Measurements from ENCODE around the gene NFILZ. TPM values are rescaled to one million over a fixed set of nuclear protein-coding genes. Genes with fewer than 3 reads are reported as not detected.

Gene NFILZ
- total RNA-seq, 1 experiment from 2014 or later: not detected

- DNase-seq (ENCODE audit: low spot score): no peak
Observed at GRCh38 chr19:8641221-8641907, 10.9 kb downstream of the NFILZ start.

- peak; percentile 23 for DNase-seq (ENCODE audit: low spot score)
Observed at GRCh38 chr19:8641908-8642547, 11.6 kb downstream of the NFILZ start.

DNA sequence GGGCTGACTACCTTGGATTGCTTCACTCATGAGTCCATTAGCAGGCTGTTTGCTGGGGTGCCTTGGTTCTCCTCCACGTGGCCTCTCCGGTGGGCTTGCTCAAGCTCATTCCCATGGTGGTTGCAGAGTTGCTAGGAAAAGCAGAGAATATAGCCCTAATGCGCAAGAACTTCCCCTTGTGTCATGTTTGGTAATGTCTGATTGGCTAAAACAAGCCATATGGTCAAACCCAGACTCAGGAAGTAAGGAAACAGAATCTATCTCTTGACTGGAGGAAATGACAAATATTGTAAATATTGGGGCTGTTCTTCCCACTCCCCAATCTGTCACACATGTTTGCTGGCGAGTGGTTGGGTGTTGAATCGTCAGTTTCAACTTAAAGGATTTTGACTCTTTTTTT is 12.1 kb downstream of the NFILZ start:
- no peak for DNase-seq (ENCODE audit: low spot score)

DNA sequence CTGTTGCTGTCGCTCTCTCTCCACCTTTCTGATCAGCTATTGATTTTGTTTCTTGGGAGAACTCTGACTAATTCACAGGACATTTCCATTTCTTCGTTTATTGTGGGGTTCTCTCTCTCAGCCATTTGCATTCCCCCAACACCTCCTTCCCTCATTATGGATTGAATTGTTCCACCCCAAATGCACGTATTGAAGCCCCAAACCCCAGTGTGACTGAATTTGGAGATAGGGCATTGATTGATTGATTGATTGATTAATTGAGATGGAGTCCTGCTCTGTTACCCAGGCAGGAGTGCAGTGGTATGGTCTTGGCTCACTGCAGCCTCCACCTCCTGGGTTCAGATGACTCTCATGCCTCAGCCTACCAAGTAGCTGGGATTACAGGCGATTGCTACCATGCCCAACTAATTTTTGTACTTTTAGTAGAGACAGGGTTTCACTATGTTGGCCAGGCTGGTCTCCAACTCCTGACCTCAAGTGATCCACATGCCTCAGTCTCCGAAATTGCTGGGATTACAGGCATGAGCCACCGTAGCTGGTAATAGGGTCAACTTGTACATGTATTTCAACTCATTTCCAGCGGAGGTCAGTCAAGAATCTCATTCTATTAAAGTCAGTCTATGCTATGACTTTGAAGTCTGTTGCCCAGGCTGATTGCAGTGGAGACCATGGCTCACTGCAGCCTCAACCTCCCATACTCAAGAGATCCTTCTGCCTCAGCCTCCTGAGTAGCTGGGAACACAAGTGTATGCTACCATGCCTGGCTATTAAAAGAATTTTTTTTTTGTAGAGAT is 13.6 kb downstream of the NFILZ start:
- DNase-seq (ENCODE audit: low spot score): no peak

DNA sequence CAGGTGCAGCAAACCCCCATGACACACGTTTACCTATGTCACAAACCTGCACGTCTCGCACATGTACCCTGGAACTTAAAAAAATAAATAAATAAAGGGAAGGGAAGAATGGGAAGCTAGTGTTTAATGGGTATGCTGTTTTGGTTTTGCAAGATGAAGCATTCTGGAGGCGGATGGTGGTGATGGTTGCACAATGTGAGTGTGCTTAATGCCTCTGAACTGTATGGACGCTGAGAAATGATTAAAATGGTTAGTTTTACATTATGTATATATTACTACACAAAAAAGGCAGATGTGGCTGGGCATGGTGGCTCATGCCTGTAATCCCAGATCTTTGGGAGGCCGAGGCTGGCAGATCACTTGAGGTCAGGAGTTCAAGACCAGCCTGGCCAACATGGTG is 17.8 kb downstream of the NFILZ start:
- no peak for DNase-seq (ENCODE audit: low spot score)

DNA sequence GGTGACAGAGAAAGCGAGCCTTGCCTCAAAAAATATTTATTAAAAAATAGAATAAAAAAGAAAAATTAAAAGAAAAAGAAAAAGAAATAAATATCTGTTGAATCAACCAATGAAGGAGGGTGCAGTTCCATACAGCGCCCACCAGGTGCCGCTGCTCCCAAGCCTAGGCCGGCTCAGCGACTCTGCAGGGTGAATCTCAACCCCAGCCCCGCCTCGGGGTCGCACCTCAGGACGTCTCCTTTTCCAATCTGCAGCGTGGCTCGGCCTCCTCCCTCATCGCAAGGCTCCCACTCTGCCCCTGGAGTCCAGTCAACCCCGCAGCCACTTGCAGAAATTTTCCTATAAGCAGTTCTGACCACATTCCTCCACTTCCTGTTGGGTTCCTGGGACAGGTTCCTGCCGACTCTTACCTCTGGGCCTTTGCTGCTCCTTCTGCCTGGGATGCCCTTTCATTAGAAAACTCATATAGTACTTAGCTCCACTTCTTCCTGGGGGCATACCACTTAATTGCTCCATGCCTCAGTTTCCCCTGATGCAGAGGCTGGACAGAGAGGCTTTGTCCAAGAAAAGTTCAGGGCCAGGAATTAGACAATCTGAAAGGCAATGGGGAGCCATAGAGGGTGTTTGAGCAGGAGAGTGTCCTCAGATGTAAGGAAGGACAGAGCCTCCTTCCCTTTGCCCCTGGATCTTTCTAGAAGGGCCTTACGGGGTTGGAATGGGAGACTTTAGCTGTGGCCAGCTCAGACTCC is 24.3 kb downstream of the NFILZ start:
- DNase-seq (ENCODE audit: low spot score): peak; percentile 25

DNA sequence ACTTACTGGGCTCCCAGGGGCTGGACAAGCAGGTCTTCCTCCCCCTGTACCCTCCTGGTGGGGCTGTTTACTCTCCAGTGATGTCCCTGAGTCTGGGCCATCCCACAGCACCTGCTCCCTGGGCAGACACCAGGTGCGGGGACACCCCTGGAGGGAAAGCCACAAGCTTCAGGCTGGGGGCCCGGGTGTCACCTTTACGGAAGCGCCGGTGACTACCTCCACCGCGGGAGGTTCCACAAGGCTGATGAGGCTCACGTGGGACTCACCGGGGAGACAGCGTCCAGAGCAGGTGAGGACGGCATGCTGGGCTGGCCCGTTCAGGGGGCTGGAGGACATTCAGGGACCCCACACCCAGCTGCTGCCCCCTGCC is 24.9 kb downstream of the NFILZ start:
- no peak for DNase-seq (ENCODE audit: low spot score)

GRCh38 chr19:8657869-8658268 is 27.4 kb downstream of the NFILZ start:
- DNase-seq (ENCODE audit: low spot score): no peak

DNA sequence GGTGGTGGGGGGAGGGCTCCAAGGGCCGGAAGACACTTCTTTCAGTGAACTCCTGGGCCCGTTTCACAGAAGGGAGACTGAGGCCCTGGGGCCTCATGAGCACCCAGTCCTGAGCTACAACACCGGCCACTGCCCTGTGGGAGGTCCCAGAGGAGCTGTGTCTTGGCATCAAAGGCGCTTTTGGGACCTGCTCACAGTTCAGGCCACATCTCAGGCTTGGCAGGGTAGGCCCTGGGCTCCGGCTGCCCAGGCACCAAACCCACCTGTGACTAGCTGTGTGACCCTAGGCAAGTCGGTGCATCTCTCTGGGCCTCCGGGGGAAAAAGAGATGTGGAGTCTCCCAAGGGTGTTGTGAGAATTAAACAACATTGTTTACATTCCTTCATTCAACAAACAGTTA is 29.5 kb downstream of the NFILZ start:
- no peak for DNase-seq (ENCODE audit: low spot score)

- DNase-seq (ENCODE audit: low spot score): no peak
Observed at GRCh38 chr19:8662263-8662662, 31.8 kb downstream of the NFILZ start.

- DNase-seq (ENCODE audit: low spot score): no peak
Observed at GRCh38 chr19:8663920-8664670, 33.7 kb downstream of the NFILZ start.

- DNase-seq (ENCODE audit: low spot score): no peak
Observed at GRCh38 chr19:8664671-8665057, 34.2 kb downstream of the NFILZ start.

- no peak for DNase-seq (ENCODE audit: low spot score)
Observed at GRCh38 chr19:8665468-8666213, 35.2 kb downstream of the NFILZ start.

DNA sequence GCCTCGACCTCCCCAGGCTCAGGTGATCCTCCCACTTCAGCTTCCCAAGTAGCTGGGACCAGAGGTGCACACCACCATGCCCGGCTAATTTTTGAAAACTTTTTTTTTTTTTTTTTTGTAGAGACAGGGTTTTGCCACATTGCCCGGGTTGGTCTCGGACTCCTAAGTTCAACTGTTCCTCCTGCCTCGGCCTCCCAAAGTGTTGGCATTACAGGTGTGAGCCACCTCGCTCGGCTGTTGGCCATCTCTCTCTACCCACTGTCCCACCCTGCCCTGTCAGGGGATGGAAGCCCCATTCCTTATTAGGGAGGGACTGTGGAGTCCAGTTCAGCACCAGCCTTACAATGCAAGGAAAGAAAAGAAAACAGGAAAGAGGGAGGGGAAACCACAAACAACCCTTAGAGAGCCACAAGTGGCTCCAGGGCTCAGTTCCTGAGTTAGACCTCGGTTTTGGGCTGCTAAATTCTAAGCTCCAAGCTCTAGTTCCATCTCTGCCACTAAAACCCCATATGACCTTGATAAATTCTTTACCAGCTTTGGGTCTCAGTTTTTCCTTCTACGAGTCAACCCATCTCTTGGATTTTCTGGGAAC is 36.5 kb downstream of the NFILZ start:
- no peak for DNase-seq (ENCODE audit: low spot score)

DNA sequence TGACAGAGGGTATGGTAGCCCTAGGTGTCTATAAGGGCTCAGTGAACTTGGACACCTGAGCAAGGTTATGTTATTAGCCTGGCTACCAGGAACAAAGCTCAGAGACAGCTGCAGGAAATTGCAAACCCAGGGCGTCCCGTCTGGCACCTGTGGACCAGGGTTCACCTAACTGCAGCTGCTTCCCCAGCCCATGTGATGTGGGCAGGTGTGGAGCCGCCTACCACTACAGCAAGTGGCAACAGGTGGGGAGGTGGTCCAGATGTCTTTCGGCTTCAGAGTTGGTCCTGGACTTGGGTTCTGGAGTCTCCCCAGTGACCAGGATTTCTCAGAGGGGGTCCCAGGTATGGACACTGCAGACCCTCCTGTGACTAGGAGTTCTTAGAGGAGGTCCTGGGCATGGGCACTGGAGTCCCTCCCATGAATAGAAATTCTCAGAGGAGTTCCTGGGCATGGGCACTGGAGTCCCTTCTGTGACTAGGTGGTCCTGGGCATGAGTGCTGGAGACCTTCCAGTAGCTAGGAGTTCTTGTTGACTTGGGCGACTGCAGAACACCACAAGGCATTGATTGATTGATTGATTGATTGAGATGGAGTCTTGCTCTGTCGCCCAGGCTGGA is 43.0 kb downstream of the NFILZ start:
- no peak for DNase-seq (ENCODE audit: low spot score)

DNA sequence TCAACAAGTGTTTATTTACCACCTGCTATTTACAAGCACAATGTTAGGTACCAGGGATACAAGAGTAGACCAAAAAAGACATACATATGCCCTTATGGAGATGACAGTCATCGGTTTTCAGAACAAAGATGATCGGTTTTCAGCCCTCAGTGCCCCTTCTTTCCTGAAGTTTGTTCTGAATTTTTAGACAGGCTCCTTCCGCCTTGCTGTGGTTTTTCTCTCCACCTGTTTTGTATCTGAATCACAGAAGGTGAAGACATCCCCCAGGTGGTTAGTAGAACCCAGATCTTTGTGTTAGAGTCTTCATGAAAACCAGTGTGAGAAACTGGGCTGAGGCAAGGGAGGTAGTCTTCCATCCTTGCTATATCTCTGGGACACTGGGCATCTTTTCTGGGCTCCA is 44.6 kb downstream of the NFILZ start:
- no peak for DNase-seq (ENCODE audit: low spot score)

DNA sequence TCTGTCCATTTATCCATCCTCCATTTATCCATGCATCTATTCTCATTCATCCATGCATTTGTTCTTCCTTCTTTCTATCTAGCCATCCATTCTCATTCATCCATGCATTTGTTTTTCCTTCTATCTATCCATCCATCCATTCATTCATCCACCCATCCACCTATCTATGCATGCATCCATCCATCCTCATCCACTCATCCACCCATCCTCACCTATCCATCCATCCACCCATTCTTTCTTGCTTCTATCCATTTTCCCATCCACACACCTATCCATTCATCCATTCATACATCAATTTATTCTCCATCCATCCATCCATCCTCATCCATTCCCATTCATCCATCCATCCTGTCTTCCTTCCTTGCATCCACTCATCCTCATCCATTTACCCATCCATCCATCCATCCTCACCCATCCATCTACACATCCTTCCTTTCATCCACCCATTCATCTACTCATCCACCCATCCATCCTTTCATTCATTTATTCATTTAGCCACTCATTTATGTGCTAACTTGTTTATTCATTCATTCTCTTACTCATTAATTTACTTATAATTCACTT is 47.9 kb downstream of the NFILZ start:
- no peak for DNase-seq (ENCODE audit: low spot score)
